ENCODE data around the gene GRID1. TPM values are rescaled to one million over a fixed set of nuclear protein-coding genes. Genes with fewer than 3 reads are reported as not detected.

The GRID1 gene
- total RNA-seq, 1 experiment from 2014 or later = 0.37 TPM

GRCh38 chr10:86023931-86024280 lies 342.7 kb downstream of the GRID1 start:
- Mint-ChIP-seq H3K27ac (no peak overlapping the region), H3K4me1 (peaks cover 9% of the 10 kb centered on the region; the same call in 1 of the 2 replicates), H3K27me3 (ENCODE audit: low read depth) (no peaks in the 10 kb centered on the region; the same call in 1 of the 2 replicates), H3K36me3 (peaks cover 2% of the 10 kb centered on the region), H3K9me3 (peaks cover 17% of the 10 kb centered on the region), H3K4me3 (no peak overlapping the region)
- ATAC-seq (no peak), DNase-seq (ENCODE audit: low spot score) (no peak)
- no peak for TF ChIP-seq EMX1 (CRISPR knock-in tag; IDR thresholded peaks at IDR 0.05)
- TF ChIP-seq FOXP4 (CRISPR knock-in tag; IDR thresholded peaks at IDR 0.05) = no peak
- no peak for TF ChIP-seq JUN (CRISPR knock-in tag; IDR thresholded peaks at IDR 0.05)
- no peak for TF ChIP-seq CDX4 (CRISPR knock-in tag; IDR thresholded peaks at IDR 0.05; ENCODE audit: borderline replicate concordance)
- TF ChIP-seq TEAD1 (CRISPR knock-in tag; IDR thresholded peaks at IDR 0.05) = no peak
- TF ChIP-seq ZNF512 (CRISPR knock-in tag; IDR thresholded peaks at IDR 0.05; ENCODE audit: borderline replicate concordance) = no peak
- no peak for TF ChIP-seq SP1 (CRISPR knock-in tag; conservative IDR thresholded peaks at IDR 0.05)
- no peak for TF ChIP-seq AR (CRISPR knock-in tag; IDR thresholded peaks at IDR 0.05)
- no peak for TF ChIP-seq RORB (CRISPR knock-in tag; IDR thresholded peaks at IDR 0.05)
- TF ChIP-seq ELF4 (CRISPR knock-in tag; IDR thresholded peaks at IDR 0.05; ENCODE audit: low read depth) = no peak
- no peak for TF ChIP-seq STAT6 (CRISPR knock-in tag; conservative IDR thresholded peaks at IDR 0.05; ENCODE audit: low read depth)
- no peak for TF ChIP-seq GTF2I (CRISPR knock-in tag; conservative IDR thresholded peaks at IDR 0.05)
- no peak for TF ChIP-seq TP53 (CRISPR knock-in tag; IDR thresholded peaks at IDR 0.05)
- POLR2A ChIA-PET = interaction anchor here (0.6 kb wide), 1 partner anchor 48 kb away, joined by 3 read pairs; no protein-coding TSS in a partner anchor
- CTCF ChIA-PET = no interaction called here

- ATAC-seq = no peak
Measured at GRCh38 chr10:86023336-86023735, 343.3 kb downstream of the GRID1 start.

More at GRCh38 chr10:86023336-86023735, 343.3 kb downstream of the GRID1 start:
- no peak overlapping the region for H3K27ac Mint-ChIP-seq
- H3K9me3 Mint-ChIP-seq = peaks cover 13% of the 10 kb centered on the region
- TF ChIP-seq JUN (CRISPR knock-in tag; IDR thresholded peaks at IDR 0.05) (no peak), MXD4 (CRISPR knock-in tag; IDR thresholded peaks at IDR 0.05; ENCODE audit: borderline replicate concordance) (no peak)
- H3K4me1 Mint-ChIP-seq = peaks cover 9% of the 10 kb centered on the region; the same call in 1 of the 2 replicates
- H3K36me3 Mint-ChIP-seq = no peaks in the 10 kb centered on the region
- ChIA-PET CTCF (no interaction called here), POLR2A (no interaction called here)
- DNase-seq (ENCODE audit: low spot score) = no peak
- no peak overlapping the region for H3K4me3 Mint-ChIP-seq
- no peaks in the 10 kb centered on the region for H3K27me3 Mint-ChIP-seq (ENCODE audit: low read depth)

All from WTC11 (cell line).